BLaER1 (cell line): Measurements from ENCODE around the gene TIMM44.

Experiments used
- H3K27ac ChIP-seq: shearing (Covaris generic); formaldehyde crosslinking; 2 replicates; pipeline ENCODE4 v1.8.1; 2022
- H3K27me3 ChIP-seq: shearing (Covaris generic); formaldehyde crosslinking; 2 replicates; pipeline ENCODE4 v1.8.1; 2022
- H3K36me3 ChIP-seq: shearing (Covaris generic); formaldehyde crosslinking; 2 replicates; pipeline ENCODE4 v1.8.1; 2022
- H3K4me1 ChIP-seq: shearing (Covaris generic); formaldehyde crosslinking; 2 replicates; pipeline ENCODE4 v1.8.1; 2022
- H3K4me2 ChIP-seq: shearing (Covaris generic); formaldehyde crosslinking; 2 replicates; pipeline ENCODE4 v1.8.1; 2022
- H3K4me3 ChIP-seq: shearing (Covaris generic); formaldehyde crosslinking; 2 replicates; pipeline ENCODE4 v1.8.1; 2022
- H3K9ac ChIP-seq: shearing (Covaris generic); formaldehyde crosslinking; 2 replicates; pipeline ENCODE4 v1.8.1; 2022
- H3K9me3 ChIP-seq: shearing (Covaris generic); formaldehyde crosslinking; 2 replicates; pipeline ENCODE4 v1.8.1; 2022
- H4K20me1 ChIP-seq: shearing (Covaris generic); formaldehyde crosslinking; 2 replicates; pipeline ENCODE4 v1.8.1; 2022
- Cebpa-rat ChIP-seq: shearing (Covaris generic); IDR thresholded peaks from 2 replicates; pipeline ENCODE4 v1.8.1; 2022

The TIMM44 gene

DNA sequence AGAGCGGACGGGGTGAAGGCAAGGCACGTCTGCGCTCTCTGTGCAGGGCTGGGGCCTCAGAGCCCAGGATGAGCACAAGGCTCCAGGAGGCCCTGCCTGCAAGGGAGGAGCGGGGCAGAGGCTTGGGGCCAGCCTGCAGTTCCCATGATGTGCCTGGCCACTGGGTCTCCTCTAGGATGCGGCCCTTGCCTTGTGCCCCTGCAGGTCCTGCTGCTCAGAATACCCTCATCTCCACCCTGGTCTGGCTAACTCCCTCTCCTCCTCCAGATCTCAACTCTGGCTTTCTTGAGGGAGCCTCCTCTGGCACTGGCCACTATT lies 34.2 kb upstream of the TIMM44 start:
- Histone ChIP-seq H3K9me3 (no peaks in the 10 kb centered on the region), H3K4me1 (no peaks in the 10 kb centered on the region), H4K20me1 (peaks cover 99% of the 10 kb centered on the region), H3K4me2 (no peak overlapping the region), H3K4me3 (no peak overlapping the region), H3K27me3 (no peaks in the 10 kb centered on the region), H3K9ac (no peak overlapping the region), H3K36me3 (peaks cover 98% of the 10 kb centered on the region), H3K27ac (no peak overlapping the region)
- no peak for TF ChIP-seq Cebpa-rat

GRCh38 chr19:7977021-7977722 lies 33.7 kb upstream of the TIMM44 start:
- H3K4me2 ChIP-seq = no peak overlapping the region
- H3K36me3 ChIP-seq = peaks cover 98% of the 10 kb centered on the region
- no peaks in the 10 kb centered on the region for H3K27me3 ChIP-seq
- H3K27ac ChIP-seq = no peak overlapping the region
- peaks cover 99% of the 10 kb centered on the region for H4K20me1 ChIP-seq
- no peaks in the 10 kb centered on the region for H3K4me1 ChIP-seq
- no peaks in the 10 kb centered on the region for H3K9me3 ChIP-seq
- no peak for TF ChIP-seq Cebpa-rat
- H3K9ac ChIP-seq = no peak overlapping the region
- no peak overlapping the region for H3K4me3 ChIP-seq

GRCh38 chr19:7976461-7976860 lies 33.0 kb upstream of the TIMM44 start:
- H3K9me3 ChIP-seq = no peaks in the 10 kb centered on the region
- H3K4me2 ChIP-seq = no peak overlapping the region
- peaks cover 99% of the 10 kb centered on the region for H4K20me1 ChIP-seq
- peaks cover 98% of the 10 kb centered on the region for H3K36me3 ChIP-seq
- no peak overlapping the region for H3K9ac ChIP-seq
- no peak overlapping the region for H3K27ac ChIP-seq
- no peaks in the 10 kb centered on the region for H3K27me3 ChIP-seq
- no peak overlapping the region for H3K4me3 ChIP-seq
- no peaks in the 10 kb centered on the region for H3K4me1 ChIP-seq
- TF ChIP-seq Cebpa-rat = no peak

- Histone ChIP-seq H3K27me3 (no peaks in the 10 kb centered on the region), H3K9ac (no peak overlapping the region)
Measured at GRCh38 chr19:7975037-7975436, 31.6 kb upstream of the TIMM44 start.

DNA sequence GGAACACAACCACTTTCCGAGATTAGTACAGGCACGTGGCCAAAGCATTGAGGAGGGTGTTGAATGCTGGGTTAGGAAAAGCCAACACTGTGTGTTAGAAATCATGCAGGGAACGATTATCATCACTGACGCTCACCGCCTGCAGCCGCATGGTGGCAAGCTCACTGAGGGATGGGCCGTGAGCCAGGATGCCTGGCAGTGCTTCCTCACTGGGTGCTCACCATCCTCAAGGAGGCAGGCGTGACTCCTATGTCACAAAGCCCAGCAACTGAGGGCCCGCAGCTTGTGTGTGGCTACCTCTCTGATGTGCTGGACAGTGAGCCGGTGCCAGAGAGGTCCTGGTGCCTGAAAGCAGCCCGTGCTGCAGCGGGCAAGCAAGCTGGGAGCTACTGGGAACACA lies 30.4 kb upstream of the TIMM44 start:
- H3K27me3 ChIP-seq = no peaks in the 10 kb centered on the region
- H3K9me3 ChIP-seq = no peaks in the 10 kb centered on the region
- peaks cover 98% of the 10 kb centered on the region for H3K36me3 ChIP-seq
- no peak overlapping the region for H3K27ac ChIP-seq
- H3K4me1 ChIP-seq = no peaks in the 10 kb centered on the region
- TF ChIP-seq Cebpa-rat = no peak
- H3K9ac ChIP-seq = no peak overlapping the region
- H3K4me2 ChIP-seq = no peak overlapping the region
- peaks cover 99% of the 10 kb centered on the region for H4K20me1 ChIP-seq
- no peak overlapping the region for H3K4me3 ChIP-seq

More at GRCh38 chr19:7975037-7975436, 31.6 kb upstream of the TIMM44 start:
- H3K27ac ChIP-seq = no peak overlapping the region
- H3K4me1 ChIP-seq = no peaks in the 10 kb centered on the region
- no peak overlapping the region for H3K4me2 ChIP-seq
- no peaks in the 10 kb centered on the region for H3K9me3 ChIP-seq
- no peak overlapping the region for H3K4me3 ChIP-seq
- H3K36me3 ChIP-seq = peaks cover 98% of the 10 kb centered on the region
- TF ChIP-seq Cebpa-rat = no peak
- peaks cover 99% of the 10 kb centered on the region for H4K20me1 ChIP-seq

DNA sequence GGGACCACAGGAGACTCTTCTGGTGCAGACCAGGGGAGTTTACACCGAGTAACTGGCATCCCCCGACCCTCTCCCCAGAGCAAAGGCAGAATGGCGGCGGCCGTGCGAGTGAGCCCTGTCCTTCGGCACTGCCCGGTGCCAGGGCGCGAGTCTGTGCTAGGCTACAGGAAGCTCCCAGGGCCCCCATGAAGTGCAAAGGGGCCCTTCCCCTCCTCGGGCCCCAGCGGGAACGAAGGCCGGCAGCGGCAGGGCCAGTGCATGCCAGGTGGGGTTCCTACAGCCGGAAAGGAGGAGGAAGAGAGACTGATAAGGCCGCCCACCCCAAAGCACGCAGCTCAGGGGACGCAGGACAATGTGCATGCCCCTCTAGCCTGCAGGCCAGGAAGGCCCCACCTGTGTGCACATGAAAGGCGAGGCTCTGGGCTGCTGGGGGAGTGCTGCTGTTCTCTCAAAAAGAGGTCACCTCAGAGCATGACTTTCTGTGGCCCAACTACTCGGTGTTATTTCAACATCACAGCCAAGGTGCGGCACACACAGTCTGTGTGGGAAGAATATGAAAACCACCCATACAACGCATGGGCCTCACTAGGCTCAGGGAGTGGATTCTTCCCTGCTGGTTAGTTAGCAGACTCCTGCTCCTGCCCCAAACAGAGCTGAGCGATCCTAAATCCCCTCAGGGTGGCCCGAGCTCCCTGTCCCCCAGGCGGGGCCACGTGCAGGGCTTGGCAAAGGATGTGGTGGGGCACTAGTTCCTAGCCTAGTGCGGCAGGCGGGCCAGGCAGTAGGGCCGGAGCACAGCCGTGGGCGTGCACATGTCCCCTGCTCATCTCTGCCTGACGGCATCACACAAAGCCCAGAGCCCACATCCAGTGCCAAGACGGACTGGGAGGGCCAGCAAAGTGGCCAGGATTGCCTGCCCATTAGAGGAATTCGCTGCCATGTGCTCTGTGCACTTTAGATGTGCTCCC lies 28.4 kb upstream of the TIMM44 start:
- no peak overlapping the region for H3K9ac ChIP-seq
- no peaks in the 10 kb centered on the region for H3K9me3 ChIP-seq
- H3K27ac ChIP-seq = no peak overlapping the region
- TF ChIP-seq Cebpa-rat = no peak
- peaks cover 99% of the 10 kb centered on the region for H4K20me1 ChIP-seq
- H3K36me3 ChIP-seq = peaks cover 98% of the 10 kb centered on the region
- H3K27me3 ChIP-seq = no peaks in the 10 kb centered on the region
- no peaks in the 10 kb centered on the region for H3K4me1 ChIP-seq
- no peak overlapping the region for H3K4me3 ChIP-seq
- no peak overlapping the region for H3K4me2 ChIP-seq

DNA sequence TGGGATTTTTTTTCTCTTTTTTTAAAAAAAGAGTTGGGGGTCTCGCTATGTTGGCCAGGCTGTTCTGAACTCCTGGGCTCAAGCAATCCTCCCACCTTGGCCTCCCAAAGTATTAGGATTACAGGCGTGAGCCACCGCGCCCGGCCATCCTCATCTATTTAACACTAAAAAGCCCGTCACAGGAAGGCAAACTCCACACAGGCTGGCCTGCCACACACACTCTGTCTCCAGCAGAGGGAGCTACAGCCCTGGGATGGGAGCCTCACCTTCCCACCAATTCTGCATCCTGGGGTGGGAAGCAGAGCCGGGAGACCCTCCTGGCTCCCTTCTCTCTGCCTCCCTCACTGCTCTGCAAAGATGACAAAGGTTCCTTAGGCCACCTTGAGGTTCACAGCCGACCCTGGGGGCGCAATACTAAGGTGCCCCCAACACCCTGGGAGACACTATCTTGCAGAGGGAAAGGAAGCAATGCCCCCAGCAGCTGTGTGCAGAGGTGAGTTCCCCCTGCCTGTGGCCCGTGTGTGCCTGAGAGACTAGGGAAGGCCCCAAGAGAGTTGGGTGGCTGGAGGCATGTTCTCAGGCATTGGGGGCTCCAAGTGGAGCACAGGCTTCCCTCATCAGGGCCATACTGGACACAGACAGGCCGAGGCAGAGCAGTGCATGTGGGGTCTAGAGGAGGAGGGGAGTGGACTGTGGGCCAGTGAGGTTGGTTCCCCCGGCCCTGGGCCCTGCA lies 27.4 kb upstream of the TIMM44 start:
- peaks cover 100% of the 10 kb centered on the region for H3K36me3 ChIP-seq
- peaks cover 98% of the 10 kb centered on the region for H4K20me1 ChIP-seq
- H3K4me3 ChIP-seq = no peak overlapping the region
- TF ChIP-seq Cebpa-rat = no peak
- no peaks in the 10 kb centered on the region for H3K27me3 ChIP-seq
- H3K9me3 ChIP-seq = no peaks in the 10 kb centered on the region
- H3K4me2 ChIP-seq = no peak overlapping the region
- no peaks in the 10 kb centered on the region for H3K4me1 ChIP-seq
- H3K27ac ChIP-seq = no peak overlapping the region
- no peak overlapping the region for H3K9ac ChIP-seq

DNA sequence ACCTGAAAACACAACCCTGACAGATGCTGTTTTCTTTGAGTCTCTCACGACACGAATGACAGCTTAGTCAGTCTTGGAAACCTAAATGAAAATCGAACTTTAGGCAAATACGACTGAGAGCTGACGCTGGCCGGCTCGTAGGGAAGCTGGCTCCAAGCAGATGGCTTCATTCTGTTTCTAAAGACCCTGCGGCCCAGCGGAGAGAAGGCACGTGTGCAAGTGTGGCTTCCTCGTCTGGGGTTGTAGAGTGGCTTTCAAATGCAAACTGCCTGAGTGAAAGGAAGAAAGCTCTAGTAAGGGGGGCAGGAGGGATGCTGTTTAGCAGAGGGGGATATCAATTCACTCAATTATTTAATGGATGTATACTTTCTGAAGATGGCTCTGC lies 26.1 kb upstream of the TIMM44 start:
- no peaks in the 10 kb centered on the region for H3K4me1 ChIP-seq
- peaks cover 100% of the 10 kb centered on the region for H3K36me3 ChIP-seq
- H3K4me3 ChIP-seq = no peak overlapping the region
- H4K20me1 ChIP-seq = peaks cover 98% of the 10 kb centered on the region
- TF ChIP-seq Cebpa-rat = no peak
- H3K27me3 ChIP-seq = no peaks in the 10 kb centered on the region
- H3K9ac ChIP-seq = no peak overlapping the region
- H3K4me2 ChIP-seq = no peak overlapping the region
- no peak overlapping the region for H3K27ac ChIP-seq
- H3K9me3 ChIP-seq = no peaks in the 10 kb centered on the region

DNA sequence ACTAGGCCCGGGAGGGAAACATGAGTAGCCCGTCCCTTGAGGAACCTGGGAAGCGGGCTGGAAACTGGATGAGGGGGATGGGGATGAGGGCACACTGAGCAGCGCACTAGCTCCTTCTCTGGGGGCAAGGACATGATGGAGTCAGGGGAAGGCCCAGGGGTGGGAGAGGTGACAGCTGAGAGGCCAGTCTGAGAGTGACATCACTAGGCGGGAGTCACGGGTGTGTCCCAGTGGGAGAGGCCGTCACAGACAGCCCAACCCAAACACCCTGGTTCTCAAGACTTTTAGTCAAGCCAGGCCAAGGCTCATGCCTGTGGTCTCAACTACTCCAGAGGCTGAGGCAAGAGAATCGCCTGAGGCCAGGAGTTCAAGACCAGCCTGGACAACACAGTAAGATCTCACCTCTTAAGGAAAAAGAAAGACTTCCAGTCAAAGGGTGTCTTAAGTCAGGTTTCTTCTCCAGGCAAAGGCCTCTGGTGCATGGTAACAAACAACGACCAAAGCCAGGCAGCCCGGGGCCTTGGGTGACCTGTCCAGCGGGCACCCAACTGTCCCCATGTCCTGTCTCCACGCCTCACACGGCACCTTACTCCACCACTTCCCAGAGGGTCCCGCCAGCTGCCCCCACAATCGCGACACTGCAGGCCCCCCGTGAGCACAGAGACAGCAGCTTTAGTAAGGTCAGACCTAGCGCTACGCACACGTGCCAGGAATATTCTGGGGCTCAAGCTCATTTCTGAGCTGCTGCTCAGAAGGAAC lies 25.5 kb upstream of the TIMM44 start:
- H3K9ac ChIP-seq = no peak overlapping the region
- TF ChIP-seq Cebpa-rat = no peak
- no peaks in the 10 kb centered on the region for H3K27me3 ChIP-seq
- peaks cover 100% of the 10 kb centered on the region for H3K36me3 ChIP-seq
- no peaks in the 10 kb centered on the region for H3K4me1 ChIP-seq
- H3K4me2 ChIP-seq = no peak overlapping the region
- peaks cover 98% of the 10 kb centered on the region for H4K20me1 ChIP-seq
- H3K9me3 ChIP-seq = no peaks in the 10 kb centered on the region
- no peak overlapping the region for H3K27ac ChIP-seq
- no peak overlapping the region for H3K4me3 ChIP-seq
